HG03460 (cell line): Measurements from ENCODE around the gene ASGR1.
"Not testable (repeated sequence)": the region's sequence is repeated elsewhere in the genome, so short reads cannot be mapped to it uniquely, and the experiment has no call there.

ENCODE experiments used
- ATAC-seq: cut with Tn5 transposase; IDR thresholded peaks from one replicate; pipeline ENCODE4 v1.9.1; 2021; ENCODE audit not compliant: unreplicated experiment

Gene ASGR1

GRCh38 chr17:7191069-7191468, 11.9 kb upstream of the ASGR1 start:
- ATAC-seq = no peak

- no peak for ATAC-seq
These were observed 11.2 kb upstream of the ASGR1 start for GRCh38 chr17:7190276-7190917.

GRCh38 chr17:7186241-7186640, 7.1 kb upstream of the ASGR1 start:
- no peak for ATAC-seq

- no peak for ATAC-seq
These were observed 5.5 kb upstream of the ASGR1 start for GRCh38 chr17:7184647-7185046.

GRCh38 chr17:7184091-7184488, 4.9 kb upstream of the ASGR1 start:
- no peak for ATAC-seq

GRCh38 chr17:7183433-7184090, 4.4 kb upstream of the ASGR1 start:
- no peak for ATAC-seq

GRCh38 chr17:7182101-7182500, 2.9 kb upstream of the ASGR1 start:
- not testable (repeated sequence) for ATAC-seq

- ATAC-seq = no peak
These were observed 225 bp downstream of the ASGR1 start for GRCh38 chr17:7178973-7179316.

GRCh38 chr17:7177954-7178477, 1.2 kb downstream of the ASGR1 start:
- ATAC-seq = no peak

- ATAC-seq = no peak
These were observed 1.8 kb downstream of the ASGR1 start for GRCh38 chr17:7177191-7177953.

GRCh38 chr17:7176841-7177190, 2.4 kb downstream of the ASGR1 start:
- no peak for ATAC-seq

GRCh38 chr17:7176107-7176840, 2.9 kb downstream of the ASGR1 start:
- ATAC-seq = no peak

- ATAC-seq = no peak
These were observed 3.8 kb downstream of the ASGR1 start for GRCh38 chr17:7175330-7175733.

- ATAC-seq = no peak
These were observed 4.4 kb downstream of the ASGR1 start for GRCh38 chr17:7174603-7175326.

- ATAC-seq = no peak
These were observed 5.2 kb downstream of the ASGR1 start for GRCh38 chr17:7173687-7174602.

- ATAC-seq = not testable (repeated sequence)
These were observed 6.5 kb downstream of the ASGR1 start for GRCh38 chr17:7172522-7173191.

GRCh38 chr17:7169565-7169908, 9.6 kb downstream of the ASGR1 start:
- ATAC-seq = not testable (repeated sequence)

GRCh38 chr17:7168841-7169564, 10.2 kb downstream of the ASGR1 start:
- not testable (repeated sequence) for ATAC-seq

GRCh38 chr17:7167832-7168231, 11.3 kb downstream of the ASGR1 start:
- no peak for ATAC-seq
